Esophagus (tissue), 2 donors: Measurements from ENCODE around the gene EIPR1. TPM values are rescaled to one million over a fixed set of nuclear protein-coding genes. Genes with fewer than 3 reads are reported as not detected.

Experiments used
- H3K27ac ChIP-seq, 2 donors: one replicate each; pipeline ENCODE4 v1.5.1; 2013; ENCODE audit warnings: low read depth in 2 of 2, mild to moderate bottlenecking in 2 of 2, inconsistent platforms in 1 of 2, low read length in 1 of 2, moderate library complexity in 1 of 2
- H3K27me3 ChIP-seq, 2 donors: one replicate each; pipeline ENCODE4 v1.6.1; 2013; ENCODE audit warnings: low read length in 2 of 2, control low read depth in 1 of 2, mild to moderate bottlenecking in 1 of 2; ENCODE audit not compliant: insufficient read depth in 2 of 2, control insufficient read depth in 1 of 2
- H3K36me3 ChIP-seq, 2 donors: one replicate each; pipeline ENCODE4 v1.6.1; 2013; ENCODE audit warnings: low read length in 1 of 2; ENCODE audit not compliant: control insufficient read depth in 2 of 2, insufficient read depth in 2 of 2
- H3K4me1 ChIP-seq, 2 donors: one replicate each; pipeline ENCODE4 v1.6.1; 2013; ENCODE audit warnings: low read length in 1 of 2; ENCODE audit not compliant: control insufficient read depth in 2 of 2, insufficient read depth in 2 of 2
- H3K4me3 ChIP-seq, 2 donors: one replicate each; pipeline ENCODE4 v1.5.1; 2013; ENCODE audit warnings: low read length in 2 of 2, mild to moderate bottlenecking in 2 of 2, low read depth in 1 of 2, moderate library complexity in 1 of 2
- H3K9me3 ChIP-seq, 2 donors: one replicate each; pipeline ENCODE4 v1.6.1; 2013; ENCODE audit warnings: mild to moderate bottlenecking in 2 of 2, low read depth in 1 of 2, low read length in 1 of 2, moderate library complexity in 1 of 2; ENCODE audit not compliant: control insufficient read depth in 2 of 2, insufficient read depth in 1 of 2
- WGBS, 2 donors: extraction: QIAGEN DNeasy Blood & Tissue Kit; methylation state at CpG; one replicate each; pipeline ENCODE4 v1.1.7; 2013; 5-methylcytosine and 5-hydroxymethylcytosine counted together
- polyA plus RNA-seq, 2 donors: library from polyadenylated mRNA; stranded (reverse); fragments of 200-250 nt; gene quantifications; one replicate each; pipeline ENCODE4 v1.2.3, GENCODE V29; 2013
- donor health status: healthy with polysubstance abuse.
- donor health status: Bipolar disorder and iron deficiency.

Gene EIPR1
- polyA plus RNA-seq, 2 donors, result 8.2 to 22.8 TPM

- Histone ChIP-seq H3K36me3 (peaks cover 4 to 14% of the 10 kb centered on the region in 2 donors), H3K27me3 (no peaks in the 10 kb centered on the region), H3K9me3 (no peaks in the 10 kb centered on the region), H3K4me3 (no peak overlapping the region), H3K27ac (peak overlapping the region in 1 of 2 donors; percentile 67), H3K4me1 (peaks cover 4 to 10% of the 10 kb centered on the region in 2 donors)
- 52 to 65% methylated on average over 6 of the region's 6 CpGs for WGBS, 2 donors
Measured at GRCh38 chr2:3405307-3405706, 27.7 kb upstream of the EIPR1 start.

- Histone ChIP-seq H3K4me1 (peaks cover 6 to 10% of the 10 kb centered on the region in 2 donors), H3K9me3 (no peaks in the 10 kb centered on the region), H3K4me3 (no peak overlapping the region), H3K36me3 (peaks cover 4 to 18% of the 10 kb centered on the region in 2 donors), H3K27ac (no peak overlapping the region), H3K27me3 (no peaks in the 10 kb centered on the region)
- 86 to 88% methylated on average over 11 of the region's 11 CpGs for WGBS, 2 donors
Measured at GRCh38 chr2:3404349-3404894, 26.8 kb upstream of the EIPR1 start.

GRCh38 chr2:3403587-3404334 lies 26.1 kb upstream of the EIPR1 start:
- Histone ChIP-seq H3K4me1 (peaks cover 6 to 9% of the 10 kb centered on the region in 2 donors), H3K4me3 (no peak overlapping the region), H3K36me3 (peaks cover 4 to 16% of the 10 kb centered on the region in 2 donors), H3K27ac (no peak overlapping the region), H3K9me3 (no peaks in the 10 kb centered on the region), H3K27me3 (no peaks in the 10 kb centered on the region)
- 87 to 93% methylated on average over 11 of the region's 11 CpGs for WGBS, 2 donors

GRCh38 chr2:3399829-3400228 lies 22.2 kb upstream of the EIPR1 start:
- H3K36me3 ChIP-seq, result peaks cover 4 to 15% of the 10 kb centered on the region in 2 donors

GRCh38 chr2:3399381-3399780 lies 21.8 kb upstream of the EIPR1 start:
- Histone ChIP-seq H3K4me3 (no peak overlapping the region), H3K27ac (no peak overlapping the region), H3K36me3 (peaks cover 4 to 15% of the 10 kb centered on the region in 2 donors), H3K27me3 (no peaks in the 10 kb centered on the region), H3K9me3 (peaks cover 0 to 2% of the 10 kb centered on the region in 2 donors), H3K4me1 (peaks cover 0 to 2% of the 10 kb centered on the region in 2 donors)
- WGBS, 2 donors, result 69 to 71% methylated on average over 3 of the region's 3 CpGs

More at GRCh38 chr2:3399829-3400228, 22.2 kb upstream of the EIPR1 start:
- Histone ChIP-seq H3K27ac (no peak overlapping the region), H3K27me3 (no peaks in the 10 kb centered on the region), H3K4me3 (no peak overlapping the region), H3K9me3 (peaks cover 0 to 2% of the 10 kb centered on the region in 2 donors), H3K4me1 (peaks cover 0 to 2% of the 10 kb centered on the region in 2 donors)
- WGBS, 2 donors, result 65 to 66% methylated on average over 9 of the region's 9 CpGs

GRCh38 chr2:3398857-3399256 lies 21.2 kb upstream of the EIPR1 start:
- no peak overlapping the region for H3K27ac ChIP-seq
- H3K36me3 ChIP-seq, result peaks cover 4 to 15% of the 10 kb centered on the region in 2 donors
- 88 to 91% methylated on average over 5 of the region's 5 CpGs for WGBS, 2 donors
- no peaks in the 10 kb centered on the region for H3K27me3 ChIP-seq
- no peak overlapping the region for H3K4me3 ChIP-seq
- H3K9me3 ChIP-seq, result peaks cover 0 to 2% of the 10 kb centered on the region in 2 donors
- H3K4me1 ChIP-seq, result peaks cover 0 to 2% of the 10 kb centered on the region in 2 donors

- H3K27me3 ChIP-seq, result no peaks in the 10 kb centered on the region
- H3K9me3 ChIP-seq, result peaks cover 0 to 2% of the 10 kb centered on the region in 2 donors
- H3K4me1 ChIP-seq, result peaks cover 0 to 2% of the 10 kb centered on the region in 2 donors
- H3K27ac ChIP-seq, result no peak overlapping the region
- peaks cover 4 to 13% of the 10 kb centered on the region in 2 donors for H3K36me3 ChIP-seq
- H3K4me3 ChIP-seq, result no peak overlapping the region
- whole genome bisulfite sequencing, 2 donors, result 96 to 97% methylated on average over 1 of the region's 1 CpG
Measured at GRCh38 chr2:3396920-3397559, 19.4 kb upstream of the EIPR1 start.

- Histone ChIP-seq H3K36me3 (peaks cover 5 to 24% of the 10 kb centered on the region in 2 donors), H3K4me1 (no peaks in the 10 kb centered on the region), H3K27me3 (no peaks in the 10 kb centered on the region), H3K9me3 (peaks cover 0 to under 1% of the 10 kb centered on the region in 2 donors), H3K4me3 (no peak overlapping the region), H3K27ac (no peak overlapping the region)
- 95 to 96% methylated on average over 4 of the region's 4 CpGs for WGBS, 2 donors
Measured at GRCh38 chr2:3392216-3392615, 14.6 kb upstream of the EIPR1 start.

- peaks cover 5 to 24% of the 10 kb centered on the region in 2 donors for H3K36me3 ChIP-seq
- 90 to 94% methylated on average over 8 of the region's 8 CpGs for WGBS, 2 donors
Measured at GRCh38 chr2:3390041-3390440, 12.4 kb upstream of the EIPR1 start.

More at GRCh38 chr2:3390041-3390440, 12.4 kb upstream of the EIPR1 start:
- Histone ChIP-seq H3K4me1 (no peaks in the 10 kb centered on the region), H3K4me3 (no peak overlapping the region), H3K27ac (no peak overlapping the region), H3K27me3 (no peaks in the 10 kb centered on the region), H3K9me3 (no peaks in the 10 kb centered on the region)
